ENCODE data around the gene RPS6KA5.
A peak's percentile ranks its signal among the peaks of the same experiment; 100 is the strongest.
"Not testable (repeated sequence)": the region's sequence is repeated elsewhere in the genome, so short reads cannot be mapped to it uniquely, and the experiment has no call there.

RPS6KA5 gene

DNA sequence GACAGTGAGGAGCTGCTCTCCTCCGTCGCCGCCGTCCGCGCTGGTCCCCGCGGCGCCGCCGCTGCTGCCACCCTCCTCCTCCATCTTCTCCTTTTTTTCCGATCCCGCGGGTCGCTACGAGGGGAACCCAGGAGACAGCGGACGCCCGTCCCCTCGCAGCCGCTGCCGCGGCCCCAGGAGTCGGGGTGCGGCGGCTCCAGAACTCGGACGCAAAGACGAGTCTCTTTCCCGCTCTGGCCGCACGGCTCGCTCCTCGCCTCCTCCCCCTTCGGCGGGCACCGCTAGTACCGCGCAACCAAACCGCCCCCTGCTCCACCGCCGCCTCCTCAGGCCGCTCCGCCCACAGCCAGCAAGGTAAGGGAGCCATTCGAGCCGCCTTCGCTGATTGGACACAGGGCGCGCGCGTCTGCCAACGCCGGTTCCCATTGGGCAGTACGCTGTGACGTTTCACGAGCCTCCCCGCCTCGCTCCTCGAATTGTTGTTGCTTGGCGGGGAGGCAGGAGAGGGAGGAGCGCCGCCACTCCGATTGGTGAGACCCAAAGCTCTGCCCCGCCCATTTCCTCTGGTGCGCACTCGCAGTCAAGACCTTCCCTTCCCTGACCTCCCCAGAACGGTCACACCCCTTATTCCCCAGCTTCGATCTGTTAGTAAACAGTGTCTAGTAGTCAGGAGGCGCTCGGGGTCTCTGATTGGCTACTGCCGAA, at the start of gene RPS6KA5:
TSS of gene RPS6KA5 (minus strand) at position 291 of the 705 bp plus-strand sequence. CDS start at position 84, 207 bp downstream.
- DNase-seq: peak; percentile 84

GRCh38 chr14:91108941-91109611, 48.6 kb upstream of the RPS6KA5 start:
- DNase-seq: no peak

GRCh38 chr14:91103116-91103515, 42.7 kb upstream of the RPS6KA5 start:
- no peak for DNase-seq

- DNase-seq: no peak
Observed at GRCh38 chr14:91100102-91100501, 39.7 kb upstream of the RPS6KA5 start.

DNA sequence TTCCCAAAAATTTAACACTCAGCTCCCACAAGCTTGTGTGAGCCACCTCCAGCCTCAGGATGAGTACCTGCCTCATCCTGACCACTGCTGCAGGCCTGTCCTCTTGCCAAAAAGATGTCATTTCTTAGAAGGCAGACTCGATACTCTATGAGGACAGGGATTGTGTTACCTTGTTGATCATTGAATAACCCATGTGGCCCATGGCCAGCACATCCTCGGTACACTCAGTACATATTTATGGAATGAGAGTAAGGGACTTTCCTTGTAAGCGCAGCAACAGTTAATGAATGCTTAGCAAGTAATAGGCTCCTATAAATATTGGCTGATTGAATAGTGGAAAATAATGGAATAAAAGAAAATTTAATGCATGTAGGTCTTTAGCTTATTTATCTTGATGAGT, 38.1 kb upstream of the RPS6KA5 start:
- no peak for DNase-seq

DNA sequence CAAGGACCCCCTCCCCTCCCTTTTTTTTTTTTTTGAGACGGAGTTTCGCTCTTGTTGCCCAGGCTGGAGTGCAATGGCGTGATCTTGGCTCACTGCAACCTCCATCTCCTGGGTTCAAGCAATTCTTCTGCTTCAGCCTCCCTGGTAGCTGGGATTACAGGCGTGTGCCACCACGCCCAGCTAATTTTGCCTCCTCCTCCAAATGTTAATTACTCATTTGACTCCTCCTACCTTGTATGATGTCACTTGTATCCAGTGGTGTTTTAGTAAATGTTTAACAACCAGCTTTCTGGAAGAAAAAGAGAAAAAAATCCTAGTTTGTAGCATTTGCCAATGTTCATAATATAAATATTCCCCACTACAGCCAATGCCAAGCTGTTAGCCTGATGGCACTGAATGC, 37.2 kb upstream of the RPS6KA5 start:
- not testable (repeated sequence) for DNase-seq

DNA sequence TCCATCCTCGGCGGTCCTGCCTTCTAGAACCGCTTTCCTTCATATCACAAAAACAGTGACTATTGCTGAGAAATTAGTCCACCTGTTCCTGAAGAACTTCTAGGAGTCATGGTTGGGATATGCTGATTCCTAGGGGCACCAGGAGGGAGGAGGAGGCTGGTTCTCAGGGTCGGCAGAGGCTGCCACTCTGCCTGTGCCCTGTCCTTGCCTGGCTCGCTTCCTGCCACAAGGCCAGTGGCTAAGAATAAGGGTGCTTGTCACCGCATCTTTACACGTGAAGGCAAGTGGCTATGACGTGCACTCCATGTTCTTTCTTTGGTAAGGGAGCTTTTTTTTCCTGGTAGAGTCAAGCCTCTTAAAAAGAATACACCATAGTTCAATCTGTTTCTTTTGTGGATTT, 34.7 kb upstream of the RPS6KA5 start:
- DNase-seq: no peak

DNA sequence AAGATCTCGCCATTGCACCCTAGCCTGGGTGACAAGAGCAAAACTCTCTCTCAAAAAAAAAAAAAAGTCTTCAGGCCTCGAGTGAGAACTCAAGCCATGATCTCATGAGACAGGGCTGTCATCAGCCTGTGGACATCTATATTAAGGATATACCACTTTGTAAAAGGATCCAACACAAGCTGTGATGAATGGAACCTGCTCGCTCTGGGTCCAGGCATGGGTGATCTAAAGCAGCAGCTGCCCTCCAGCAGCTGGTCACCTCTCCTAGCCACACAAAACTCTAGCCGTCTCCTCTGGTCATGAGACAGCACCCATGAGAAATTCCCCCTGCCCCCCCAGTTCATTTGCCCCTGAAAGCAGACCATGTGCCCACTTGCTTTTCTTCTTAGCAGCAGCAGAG, 34.3 kb upstream of the RPS6KA5 start:
- no peak for DNase-seq

DNA sequence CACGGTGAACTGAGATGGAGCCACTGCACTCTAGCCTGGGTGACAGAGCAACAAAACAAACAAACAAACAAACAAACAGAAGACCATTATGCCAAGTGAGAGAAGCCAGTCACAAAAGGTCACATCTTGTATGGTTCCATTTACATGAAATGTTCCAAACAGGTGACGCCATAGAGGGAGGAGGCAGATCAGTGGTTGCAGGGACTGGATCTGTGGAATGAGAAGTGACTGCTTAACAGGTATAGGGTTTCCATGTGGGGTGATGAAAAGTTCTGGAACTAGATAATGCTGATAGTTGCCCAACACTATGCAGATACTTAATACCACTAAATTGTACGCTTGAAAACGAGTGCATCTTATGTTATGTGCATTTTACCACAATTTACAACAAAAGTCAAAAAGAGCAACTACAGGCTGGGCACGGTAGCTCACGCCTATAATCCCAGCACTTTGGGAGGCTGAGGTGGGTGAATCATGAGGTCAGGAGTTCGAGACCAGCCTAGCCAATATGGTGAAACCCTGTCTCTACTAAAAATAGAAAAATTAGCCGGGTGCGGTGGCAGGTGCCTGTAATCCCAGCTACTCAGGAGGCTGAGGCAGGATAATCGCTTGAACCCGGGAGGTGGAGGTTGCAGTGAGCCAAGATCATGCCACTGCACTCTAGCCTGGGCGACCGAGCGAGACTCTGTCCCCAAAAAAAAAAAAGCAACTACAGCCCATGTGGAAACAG, 33.5 kb upstream of the RPS6KA5 start:
- DNase-seq: not testable (repeated sequence)

DNA sequence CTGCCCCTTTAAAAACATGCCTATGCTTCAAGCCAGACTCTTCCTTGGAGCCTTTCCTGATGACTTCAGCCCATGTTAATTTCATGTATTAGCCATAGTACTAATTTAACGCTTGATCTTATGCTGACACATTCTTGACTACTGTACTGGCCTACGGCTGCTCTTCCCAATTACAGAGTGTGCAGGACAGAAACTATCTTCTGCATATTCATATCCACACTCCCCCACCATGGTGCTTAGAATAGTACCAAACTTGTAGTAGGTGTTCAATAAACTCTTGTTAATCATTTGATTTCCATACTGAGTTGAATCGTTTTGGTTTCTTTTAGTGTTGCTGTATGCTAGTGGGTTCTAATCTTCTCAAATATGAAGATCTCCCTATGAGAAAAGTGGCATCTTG, 31.6 kb upstream of the RPS6KA5 start:
- no peak for DNase-seq

DNA sequence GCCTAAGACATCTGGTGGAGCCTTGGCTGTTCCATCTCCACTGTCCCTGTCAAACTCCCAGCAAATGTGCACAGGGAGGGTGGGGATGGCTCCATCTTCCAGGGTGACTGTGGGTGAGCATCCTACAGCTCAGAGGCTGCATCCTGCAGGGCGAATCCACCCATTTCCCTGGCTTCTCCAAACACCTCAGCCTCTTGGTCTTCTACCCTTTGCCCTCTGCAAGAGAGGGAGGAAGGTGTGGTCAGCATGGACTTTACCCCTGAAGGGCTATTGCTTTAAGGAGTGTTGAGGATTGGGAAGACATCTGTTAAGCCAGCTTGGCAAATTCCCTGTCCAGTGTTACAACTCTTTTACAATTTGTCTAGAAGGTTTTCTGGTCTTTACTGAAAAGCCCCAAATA, 30.3 kb upstream of the RPS6KA5 start:
- no peak for DNase-seq

- no peak for DNase-seq
Observed at GRCh38 chr14:91089958-91090535, 29.6 kb upstream of the RPS6KA5 start.

GRCh38 chr14:91088585-91089235, 28.3 kb upstream of the RPS6KA5 start:
- DNase-seq: no peak

- not testable (repeated sequence) for DNase-seq
Observed at GRCh38 chr14:91087470-91087869, 27.0 kb upstream of the RPS6KA5 start.

DNA sequence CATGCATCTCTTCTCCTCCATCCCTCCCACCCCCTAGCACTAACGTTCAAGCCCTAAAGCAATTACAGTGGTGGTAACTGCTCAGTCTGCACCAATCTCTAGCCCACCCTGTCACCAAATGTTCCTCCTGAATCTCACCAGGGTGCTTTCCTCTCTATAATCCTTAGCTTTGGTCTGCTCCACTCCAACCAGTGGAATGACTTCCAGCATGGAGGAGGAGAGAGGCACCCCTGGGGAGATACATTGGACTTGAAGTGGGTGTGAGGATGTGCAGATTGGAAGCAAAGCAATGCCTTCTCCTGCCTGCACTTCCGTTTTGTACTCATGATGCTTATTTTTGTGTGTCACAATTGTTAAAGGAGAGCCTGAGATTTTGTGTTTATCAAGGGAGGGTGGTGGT, 24.1 kb upstream of the RPS6KA5 start:
- DNase-seq: no peak

GRCh38 chr14:91082282-91082681, 21.8 kb upstream of the RPS6KA5 start:
- DNase-seq: no peak

DNA sequence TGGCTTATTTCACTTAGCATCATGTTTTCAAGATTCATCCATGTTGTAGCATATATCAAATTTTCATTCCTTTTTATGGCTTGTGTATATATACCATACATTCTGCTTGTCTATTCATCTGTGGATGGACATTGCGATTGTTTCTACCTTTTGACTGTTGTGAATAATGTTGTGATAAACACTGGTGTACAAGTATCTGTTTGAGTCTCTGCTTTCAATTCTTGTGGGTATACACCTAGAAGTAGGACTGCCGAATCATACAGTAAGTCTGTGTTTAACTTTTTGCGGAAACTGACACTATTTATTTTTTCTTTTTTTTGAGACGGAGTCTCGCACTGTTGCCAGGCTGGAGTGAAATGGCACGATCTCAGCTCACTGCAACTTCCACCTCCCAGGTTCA, 19.6 kb upstream of the RPS6KA5 start:
- no peak for DNase-seq

- DNase-seq: no peak
Observed at GRCh38 chr14:91078095-91078737, 17.8 kb upstream of the RPS6KA5 start.

DNA sequence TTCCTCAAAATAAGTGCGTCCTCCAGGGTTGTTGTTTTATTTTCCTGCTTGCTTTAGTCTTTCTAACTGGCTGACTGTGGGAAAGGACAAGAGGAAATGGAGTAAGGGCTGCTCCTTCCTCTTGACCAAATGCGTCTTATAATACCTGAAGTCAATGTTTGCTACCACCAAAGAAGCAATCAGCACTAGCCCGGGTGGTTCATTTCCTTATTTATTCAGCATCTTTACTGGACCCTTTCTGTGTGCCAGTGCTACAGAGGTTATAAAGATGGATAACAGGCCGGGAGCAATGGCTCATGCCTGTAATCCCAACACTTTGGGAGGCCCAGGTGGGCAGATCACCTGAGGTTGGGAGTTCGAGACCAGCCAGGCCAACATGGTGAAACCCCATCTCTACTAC, 15.1 kb upstream of the RPS6KA5 start:
- no peak for DNase-seq

- no peak for DNase-seq
Observed at GRCh38 chr14:91070572-91070971, 10.1 kb upstream of the RPS6KA5 start.

DNA sequence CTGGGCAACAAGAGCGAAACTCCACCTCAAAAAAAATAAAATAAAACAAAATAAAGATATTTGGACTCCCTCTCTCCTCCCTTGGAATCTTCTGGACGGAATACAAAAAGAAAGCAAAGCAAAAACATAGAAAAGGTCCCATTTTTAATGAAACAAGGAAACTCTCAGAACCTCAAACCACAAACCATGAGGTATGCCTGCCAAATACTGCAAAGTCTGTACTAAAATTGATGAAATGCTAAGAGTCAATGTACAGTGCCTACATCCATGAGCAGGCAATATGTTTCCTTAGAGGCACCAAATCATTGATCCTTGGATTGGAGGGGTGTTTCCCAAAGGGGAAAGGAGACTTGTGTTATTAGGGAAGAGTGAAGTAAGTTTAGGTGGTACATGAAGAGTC, 8.2 kb upstream of the RPS6KA5 start:
- no peak for DNase-seq

GRCh38 chr14:91067186-91067585, 6.7 kb upstream of the RPS6KA5 start:
- no peak for DNase-seq

GRCh38 chr14:91065266-91065665, 4.8 kb upstream of the RPS6KA5 start:
- DNase-seq: no peak
